ENCODE data around the gene CIBAR2. TPM values are rescaled to one million over a fixed set of nuclear protein-coding genes. Genes with fewer than 3 reads are reported as not detected.

Gene CIBAR2
- total and polyA plus RNA-seq, 2 experiments from 2014 or later: not detected

- no peak for TF ChIP-seq ZNF462 (CRISPR knock-in tag; IDR thresholded peaks at IDR 0.05)
These were observed 61.1 kb downstream of the CIBAR2 start (continued) for GRCh38 chr16:85051067-85051581.

GRCh38 chr16:85049706-85050305 lies 62.5 kb downstream of the CIBAR2 start:
- no peaks in the 10 kb centered on the region for H3K79me2 ChIP-seq (replicated peaks; ENCODE audit: insufficient read depth)
- no peaks in the 10 kb centered on the region; the same call in 1 of the 3 replicates for H3K4me1 Mint-ChIP-seq
- ATAC-seq (no peak), DNase-seq (ENCODE audit: low spot score) (no peak)
- H3K4me2 ChIP-seq: no peak overlapping the region
- H3K27ac Mint-ChIP-seq: no peak overlapping the region
- H3K4me3 ChIP-seq: no peak overlapping the region
- no peaks in the 10 kb centered on the region for H3F3A ChIP-seq (replicated peaks; ENCODE audit: low read depth)
- no peaks in the 10 kb centered on the region for H3K9me2 ChIP-seq (ENCODE audit: insufficient read depth)
- H3K27me3 Mint-ChIP-seq (ENCODE audit: insufficient read depth, low read depth, poor library complexity): peaks cover 6% of the 10 kb centered on the region
- H3K9me3 Mint-ChIP-seq: no peaks in the 10 kb centered on the region
- no peaks in the 10 kb centered on the region for H3K36me3 ChIP-seq (ENCODE audit: insufficient read depth)
- no peaks in the 10 kb centered on the region for H3K36me3 Mint-ChIP-seq (ENCODE audit: low read depth)
- no peaks in the 10 kb centered on the region; the same call in 1 of the 2 replicates for H4K20me1 ChIP-seq (replicated peaks; ENCODE audit: insufficient read depth)
- no peaks in the 10 kb centered on the region for H3K4me1 ChIP-seq (ENCODE audit: insufficient read depth)
- H3K27me3 ChIP-seq (ENCODE audit: insufficient read depth): no peaks in the 10 kb centered on the region
- H3K27ac ChIP-seq (ENCODE audit: low read depth): no peak overlapping the region
- H2AFZ ChIP-seq: no peak overlapping the region
- no peak overlapping the region for H3K4me3 Mint-ChIP-seq
- TF ChIP-seq ZNF462 (CRISPR knock-in tag; IDR thresholded peaks at IDR 0.05): no peak
- no peak for TF ChIP-seq CREB1 (CRISPR knock-in tag; IDR thresholded peaks at IDR 0.05; ENCODE audit: low read depth)
- no peak for TF ChIP-seq STAT1 (IDR thresholded peaks at IDR 0.05; ENCODE audit: unreplicated experiment)
- no peak for TF ChIP-seq EZH2 (IDR thresholded peaks at IDR 0.05; ENCODE audit: low read depth, unreplicated experiment)
